Measurements from ENCODE around the gene MYOM3.

DNA sequence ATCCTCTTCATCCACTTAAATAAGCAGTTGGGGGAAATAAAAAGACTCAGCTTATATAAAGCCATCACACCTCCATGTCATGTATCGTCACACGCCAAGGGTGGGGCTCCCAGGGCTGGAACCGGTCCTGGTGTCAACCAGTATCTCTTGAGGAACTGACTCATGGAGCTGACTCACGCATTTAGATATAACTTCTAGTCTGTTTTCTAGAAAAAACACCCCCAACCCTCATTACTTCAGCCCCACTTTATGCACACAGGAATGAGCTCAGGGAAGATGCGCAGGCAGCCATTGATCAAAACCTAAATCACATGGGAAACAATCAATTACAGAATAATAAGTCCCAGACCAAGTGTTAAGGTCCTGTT, 37.9 kb upstream of the MYOM3 start:
- TF ChIP-seq SYNCRIP (IDR thresholded peaks at IDR 0.05; ENCODE audit: insufficient read depth, low read depth, low read length): no peak
- no peak for TF ChIP-seq FOSL2 (CRISPR knock-in tag; IDR thresholded peaks at IDR 0.05)
- TF ChIP-seq ZNF354B (CRISPR knock-in tag; IDR thresholded peaks at IDR 0.05): no peak
- no peak for TF ChIP-seq HNF4A (CRISPR knock-in tag; IDR thresholded peaks at IDR 0.05)
- TF ChIP-seq ZZZ3 (CRISPR knock-in tag; IDR thresholded peaks at IDR 0.05; ENCODE audit: borderline replicate concordance): no peak
- TF ChIP-seq ZBTB7B (CRISPR knock-in tag; IDR thresholded peaks at IDR 0.05): no peak
- no peak for TF ChIP-seq SPEN (CRISPR knock-in tag; IDR thresholded peaks at IDR 0.05; ENCODE audit: low read depth)
- no peak for TF ChIP-seq KDM5A (IDR thresholded peaks at IDR 0.05; ENCODE audit: borderline replicate concordance, low read length)
- TF ChIP-seq, protein P1, sequence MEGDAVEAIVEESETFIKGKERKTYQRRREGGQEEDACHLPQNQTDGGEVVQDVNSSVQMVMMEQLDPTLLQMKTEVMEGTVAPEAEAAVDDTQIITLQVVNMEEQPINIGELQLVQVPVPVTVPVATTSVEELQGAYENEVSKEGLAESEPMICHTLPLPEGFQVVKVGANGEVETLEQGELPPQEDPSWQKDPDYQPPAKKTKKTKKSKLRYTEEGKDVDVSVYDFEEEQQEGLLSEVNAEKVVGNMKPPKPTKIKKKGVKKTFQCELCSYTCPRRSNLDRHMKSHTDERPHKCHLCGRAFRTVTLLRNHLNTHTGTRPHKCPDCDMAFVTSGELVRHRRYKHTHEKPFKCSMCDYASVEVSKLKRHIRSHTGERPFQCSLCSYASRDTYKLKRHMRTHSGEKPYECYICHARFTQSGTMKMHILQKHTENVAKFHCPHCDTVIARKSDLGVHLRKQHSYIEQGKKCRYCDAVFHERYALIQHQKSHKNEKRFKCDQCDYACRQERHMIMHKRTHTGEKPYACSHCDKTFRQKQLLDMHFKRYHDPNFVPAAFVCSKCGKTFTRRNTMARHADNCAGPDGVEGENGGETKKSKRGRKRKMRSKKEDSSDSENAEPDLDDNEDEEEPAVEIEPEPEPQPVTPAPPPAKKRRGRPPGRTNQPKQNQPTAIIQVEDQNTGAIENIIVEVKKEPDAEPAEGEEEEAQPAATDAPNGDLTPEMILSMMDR (CRISPR knock-in tag; IDR thresholded peaks at IDR 0.05): no peak
- no peak for TF ChIP-seq ZNF670 (CRISPR knock-in tag; IDR thresholded peaks at IDR 0.05; ENCODE audit: borderline replicate concordance)

Data from HepG2 (cell line).